Aorta (tissue), 5 donors: ENCODE data around the gene PLP2. TPM values are rescaled to one million over a fixed set of nuclear protein-coding genes. Genes with fewer than 3 reads are reported as not detected.
"Not testable (repeated sequence)": the region's sequence is repeated elsewhere in the genome, so short reads cannot be mapped to it uniquely, and the experiment has no call there.

ENCODE experiments used
- ATAC-seq: fragments of 200-7000 bp; cut with Tn5 transposase; one replicate; pipeline ENCODE4 v1.9.1; 2022; ENCODE audit warnings: moderate library complexity; ENCODE audit not compliant: low FRiP score
- DNase-seq, 2 donors: peaks; one replicate each; pipeline ENCODE4 v3.0.0-alpha.2; 2020
- H3K27ac ChIP-seq, 2 donors: one replicate each; pipeline ENCODE4 v1.5.1; 2013; ENCODE audit warnings: low read length in 2 of 2, mild to moderate bottlenecking in 2 of 2, moderate library complexity in 2 of 2, control low read depth in 1 of 2, inconsistent platforms in 1 of 2, low read depth in 1 of 2
- H3K27me3 ChIP-seq, 2 donors: one replicate each; pipeline ENCODE4 v1.6.1; 2013; ENCODE audit warnings: control low read depth in 1 of 2, low read length in 1 of 2, mild to moderate bottlenecking in 1 of 2, moderate library complexity in 1 of 2; ENCODE audit not compliant: insufficient read depth in 2 of 2, control insufficient read depth in 1 of 2
- H3K36me3 ChIP-seq, 2 donors: one replicate each; pipeline ENCODE4 v1.6.1; 2013; ENCODE audit warnings: control low read depth in 1 of 2, low read length in 1 of 2, mild to moderate bottlenecking in 1 of 2; ENCODE audit not compliant: insufficient read depth in 2 of 2, control insufficient read depth in 1 of 2
- H3K4me1 ChIP-seq, 2 donors: one replicate each; pipeline ENCODE4 v1.6.1; 2013; ENCODE audit warnings: low read length in 2 of 2, control low read depth in 1 of 2, mild to moderate bottlenecking in 1 of 2, moderate library complexity in 1 of 2; ENCODE audit not compliant: insufficient read depth in 2 of 2, control insufficient read depth in 1 of 2
- H3K4me3 ChIP-seq, 2 donors: one replicate each; pipeline ENCODE4 v1.5.1; 2013; ENCODE audit warnings: low read length in 2 of 2, control low read depth in 1 of 2, mild to moderate bottlenecking in 1 of 2
- H3K9me3 ChIP-seq: one replicate; pipeline ENCODE4 v1.6.1; 2013; ENCODE audit warnings: mild to moderate bottlenecking, low read length; ENCODE audit not compliant: control insufficient read depth
- WGBS, 2 donors: extraction: QIAGEN DNeasy Blood & Tissue Kit; methylation state at CpG; one replicate each; pipeline ENCODE4 v1.1.7; 2013; 5-methylcytosine and 5-hydroxymethylcytosine counted together
- intact Hi-C, 2 donors: fragments of 100-400 bp; cut with DNase I; formaldehyde crosslinking; loops; one replicate each; pipeline versions ENCODE4 v1.14.2 to v1.15.0; 2022
- polyA plus RNA-seq, 2 donors: library from polyadenylated mRNA; stranded (reverse); fragments of 200-250 nt; gene quantifications; one replicate each; pipeline ENCODE4 v1.2.3, GENCODE V29; 2013
- total RNA-seq, 2 donors: library from RNA; stranded (reverse); fragmentation: NEBNext Ultra II Directional; extraction: Animal tissue kit (Norgen Biotek cat#: 25700); gene quantifications; one replicate each; pipeline ENCODE4 v1.2.1, GENCODE V29; 2021
- donor health status: healthy with polysubstance abuse.
- donor health status: Bipolar disorder and iron deficiency.
- donor health status: DM: no; HTN: no; CAD: no.
- donor health status: DM: no; HTN: no; CAD: no.
- donor health status: DM: yes; HTN: yes; CAD: no.

PLP2 gene
- total and polyA plus RNA-seq, 4 donors, result 159 to 337 (median 202) TPM

- WGBS, 2 donors, result 2 to 40% methylated on average over 35 of the region's 35 CpGs
- H3K4me3 ChIP-seq, result peak overlapping the region in 1 of 2 donors; percentile 33
- peak; percentile 93 to 94 for DNase-seq
- no peaks in the 10 kb centered on the region for H3K27me3 ChIP-seq
- peak overlapping the region; percentile 23 to 88 for H3K27ac ChIP-seq
- peak; percentile 79 for ATAC-seq
- intact Hi-C loops, result no loop called here
- H3K9me3 ChIP-seq, result no peaks in the 10 kb centered on the region
- no peaks in the 10 kb centered on the region for H3K4me1 ChIP-seq
- no peaks in the 10 kb centered on the region for H3K36me3 ChIP-seq
Observed at GRCh38 chrX:49166914-49167739, 4.6 kb upstream of the PLP2 start.

GRCh38 chrX:49167740-49168108 is 4.0 kb upstream of the PLP2 start:
- no peaks in the 10 kb centered on the region for H3K9me3 ChIP-seq
- no peaks in the 10 kb centered on the region for H3K27me3 ChIP-seq
- no peaks in the 10 kb centered on the region for H3K36me3 ChIP-seq
- WGBS, 2 donors, result 76 to 84% methylated on average over 3 of the region's 3 CpGs
- no peak for ATAC-seq
- H3K4me3 ChIP-seq, result peak overlapping the region in 1 of 2 donors; percentile 33
- no peak for DNase-seq
- intact Hi-C loops, result no loop called here
- H3K4me1 ChIP-seq, result no peaks in the 10 kb centered on the region
- H3K27ac ChIP-seq, result peak overlapping the region; percentile 23 to 88

GRCh38 chrX:49172280-49172780 is 632 bp downstream of the PLP2 start:
- DNase-seq (peak; percentile 74 to 87), ATAC-seq (peak; percentile 84)
- Histone ChIP-seq H3K9me3 (no peaks in the 10 kb centered on the region), H3K4me1 (no peaks in the 10 kb centered on the region), H3K27me3 (no peaks in the 10 kb centered on the region), H3K36me3 (no peaks in the 10 kb centered on the region), H3K27ac (peak overlapping the region in 1 of 2 donors; percentile 96), H3K4me3 (peak overlapping the region; percentile 68 to 72)
- intact Hi-C loops, result no loop called here
- 0 to 36% methylated on average over 34 to 37 of the region's 37 CpGs for WGBS, 2 donors

- ATAC-seq, H3K4me3 ChIP-seq, H3K4me1 ChIP-seq, H3K27me3 ChIP-seq, H3K27ac ChIP-seq, H3K36me3 ChIP-seq, intact Hi-C loops, H3K9me3 ChIP-seq, DNase-seq: not testable (repeated sequence)
- WGBS, 2 donors, result 86 to 90% methylated on average over 8 of the region's 8 CpGs
Observed at GRCh38 chrX:49173544-49173943, 1.8 kb downstream of the PLP2 start.

GRCh38 chrX:49174723-49175122 is 3.0 kb downstream of the PLP2 start:
- DNase-seq, result no peak
- intact Hi-C loops, result no loop called here
- no peak for ATAC-seq
- 58 to 70% methylated on average over 3 of the region's 3 CpGs for WGBS, 2 donors
- no peak overlapping the region for H3K4me3 ChIP-seq
- H3K9me3 ChIP-seq, result no peaks in the 10 kb centered on the region
- H3K27me3 ChIP-seq, result no peaks in the 10 kb centered on the region
- H3K27ac ChIP-seq, result no peak overlapping the region
- no peaks in the 10 kb centered on the region for H3K36me3 ChIP-seq
- H3K4me1 ChIP-seq, result no peaks in the 10 kb centered on the region

GRCh38 chrX:49175435-49176274 is 4.0 kb downstream of the PLP2 start:
- Histone ChIP-seq H3K9me3 (no peaks in the 10 kb centered on the region), H3K4me1 (no peaks in the 10 kb centered on the region), H3K27me3 (no peaks in the 10 kb centered on the region), H3K4me3 (no peak overlapping the region), H3K36me3 (no peaks in the 10 kb centered on the region), H3K27ac (no peak overlapping the region)
- 85 to 94% methylated on average over 43 of the region's 43 CpGs for WGBS, 2 donors
- ATAC-seq, result no peak
- no peak for DNase-seq
- intact Hi-C loops, result no loop called here

- Histone ChIP-seq H3K27me3 (no peaks in the 10 kb centered on the region), H3K4me3 (no peak overlapping the region), H3K36me3 (no peaks in the 10 kb centered on the region), H3K27ac (no peak overlapping the region), H3K4me1 (no peaks in the 10 kb centered on the region), H3K9me3 (no peaks in the 10 kb centered on the region)
- DNase-seq (no peak), ATAC-seq (no peak)
- 60 to 64% methylated on average over 26 to 27 of the region's 27 CpGs for WGBS, 2 donors
- intact Hi-C loops, result no loop called here
Observed at GRCh38 chrX:49176421-49177326, 5.0 kb downstream of the PLP2 start.

- H3K4me1 ChIP-seq, result no peaks in the 10 kb centered on the region
- 68 to 77% methylated on average over 4 of the region's 4 CpGs for WGBS, 2 donors
- intact Hi-C loops, result no loop called here
- no peaks in the 10 kb centered on the region for H3K27me3 ChIP-seq
- no peak overlapping the region for H3K4me3 ChIP-seq
- no peak for DNase-seq
- H3K27ac ChIP-seq, result no peak overlapping the region
- H3K9me3 ChIP-seq, result no peaks in the 10 kb centered on the region
- no peak for ATAC-seq
- H3K36me3 ChIP-seq, result no peaks in the 10 kb centered on the region
Observed at GRCh38 chrX:49177338-49177833, 5.7 kb downstream of the PLP2 start.
